ENCODE results near the gene FNBP1L. TPM values are rescaled to one million over a fixed set of nuclear protein-coding genes. Genes with fewer than 3 reads are reported as not detected.

FNBP1L gene
- total RNA-seq, 6 experiments from 2014 or later, result 1.0 to 6.2 (median 1.2) TPM

DNA sequence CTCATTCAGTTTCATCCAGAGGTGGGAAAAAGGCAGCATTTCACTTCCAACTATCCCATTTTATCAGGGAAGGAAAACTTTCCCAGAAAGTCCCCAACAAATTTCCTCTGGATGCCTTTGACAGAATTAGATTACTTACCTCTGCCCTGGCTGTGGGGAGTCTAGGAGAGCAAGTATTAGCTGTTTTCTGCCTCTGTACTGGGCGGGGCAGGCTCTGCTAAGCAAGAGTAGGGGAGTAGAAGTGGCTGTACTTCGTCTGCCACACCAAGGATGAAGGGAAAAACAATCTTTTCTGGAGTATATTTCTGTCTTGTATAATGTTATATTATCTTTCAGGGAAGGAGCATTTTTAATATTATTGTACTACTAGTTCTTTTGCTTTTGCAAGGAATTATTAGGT, 78.5 kb downstream of the FNBP1L start:
- H3K9me3 Mint-ChIP-seq, result no peaks in the 10 kb centered on the region
- DNase-seq, result no peak
- H3K4me3 Mint-ChIP-seq, result no peak overlapping the region
- no peaks in the 10 kb centered on the region for H3K36me3 Mint-ChIP-seq (ENCODE audit: low read depth)
- H3K27me3 Mint-ChIP-seq (ENCODE audit: insufficient read depth), result peaks cover 2% of the 10 kb centered on the region
- no peaks in the 10 kb centered on the region for H3K4me1 Mint-ChIP-seq (ENCODE audit: low read depth)
- TF ChIP-seq CTCF (IDR thresholded peaks at IDR 0.05), result no peak
- H3K27ac Mint-ChIP-seq, result no peak overlapping the region

GRCh38 chr1:93528412-93528811, 80.5 kb downstream of the FNBP1L start:
- Mint-ChIP-seq H3K9me3 (no peaks in the 10 kb centered on the region), H3K4me3 (no peak overlapping the region), H3K4me1 (ENCODE audit: low read depth) (no peaks in the 10 kb centered on the region), H3K27ac (no peak overlapping the region), H3K27me3 (ENCODE audit: insufficient read depth) (peaks cover 4% of the 10 kb centered on the region), H3K36me3 (ENCODE audit: low read depth) (no peaks in the 10 kb centered on the region)
- no peak for DNase-seq
- TF ChIP-seq CTCF (IDR thresholded peaks at IDR 0.05), result no peak

GRCh38 chr1:93531193-93531592, 83.3 kb downstream of the FNBP1L start:
- H3K27ac Mint-ChIP-seq, result no peak overlapping the region
- no peaks in the 10 kb centered on the region for H3K4me1 Mint-ChIP-seq (ENCODE audit: low read depth)
- no peak for TF ChIP-seq CTCF (IDR thresholded peaks at IDR 0.05)
- no peak overlapping the region for H3K4me3 Mint-ChIP-seq
- peaks cover 3% of the 10 kb centered on the region for H3K27me3 Mint-ChIP-seq (ENCODE audit: insufficient read depth)
- H3K36me3 Mint-ChIP-seq (ENCODE audit: low read depth), result no peaks in the 10 kb centered on the region
- no peaks in the 10 kb centered on the region for H3K9me3 Mint-ChIP-seq
- no peak for DNase-seq

GRCh38 chr1:93532780-93533378, 85.0 kb downstream of the FNBP1L start:
- no peak overlapping the region for H3K4me3 Mint-ChIP-seq
- no peaks in the 10 kb centered on the region for H3K9me3 Mint-ChIP-seq
- H3K36me3 Mint-ChIP-seq (ENCODE audit: low read depth), result no peaks in the 10 kb centered on the region
- DNase-seq, result no peak
- peaks cover 3% of the 10 kb centered on the region for H3K27me3 Mint-ChIP-seq (ENCODE audit: insufficient read depth)
- H3K27ac Mint-ChIP-seq, result no peak overlapping the region
- peaks cover 8% of the 10 kb centered on the region for H3K4me1 Mint-ChIP-seq (ENCODE audit: low read depth)
- no peak for TF ChIP-seq CTCF (IDR thresholded peaks at IDR 0.05)

- Mint-ChIP-seq H3K9me3 (no peaks in the 10 kb centered on the region), H3K27me3 (ENCODE audit: insufficient read depth) (peaks cover 3% of the 10 kb centered on the region), H3K36me3 (ENCODE audit: low read depth) (no peaks in the 10 kb centered on the region), H3K4me1 (ENCODE audit: low read depth) (peaks cover 13% of the 10 kb centered on the region), H3K27ac (no peak overlapping the region), H3K4me3 (no peak overlapping the region)
- DNase-seq, result no peak
- no peak for TF ChIP-seq CTCF (IDR thresholded peaks at IDR 0.05)
These were observed 85.8 kb downstream of the FNBP1L start for GRCh38 chr1:93533677-93534076.

DNA sequence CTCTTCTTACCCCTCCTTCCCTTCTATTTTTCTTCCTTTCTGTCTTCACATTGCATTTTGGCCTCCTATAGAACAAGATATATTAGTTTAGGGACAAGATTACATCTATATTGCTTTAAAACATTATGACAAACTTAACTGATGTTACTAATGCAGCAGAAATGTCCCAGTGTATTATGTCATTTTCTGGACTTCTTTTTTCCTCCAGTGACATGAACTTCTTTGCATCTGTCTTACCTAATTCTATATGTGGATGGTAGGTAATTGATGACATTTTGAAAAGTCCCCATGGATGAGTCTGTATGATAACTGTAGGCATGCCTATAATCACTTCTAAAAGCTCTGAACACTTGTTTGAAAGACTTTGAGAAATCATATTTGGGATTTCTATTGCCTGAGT, 89.5 kb downstream of the FNBP1L start:
- Mint-ChIP-seq H3K4me1 (ENCODE audit: low read depth) (peaks cover 13% of the 10 kb centered on the region), H3K4me3 (no peak overlapping the region), H3K9me3 (no peaks in the 10 kb centered on the region), H3K27ac (0 out of 2 replicates have a peak overlapping the region, but pooled peaks have one; percentile 6), H3K27me3 (ENCODE audit: insufficient read depth) (peaks cover 3% of the 10 kb centered on the region), H3K36me3 (ENCODE audit: low read depth) (no peaks in the 10 kb centered on the region)
- no peak for TF ChIP-seq CTCF (IDR thresholded peaks at IDR 0.05)
- no peak for DNase-seq

All from HFFc6 (cell line).